Measurements from ENCODE around the gene SH2D3C.

GRCh38 chr9:127710204-127710783 is 68.2 kb downstream of the SH2D3C start:
- TF ChIP-seq EZH2 (IDR thresholded peaks at IDR 0.05; ENCODE audit: low read depth), result no peak
- no peak for TF ChIP-seq CTCF (conservative IDR thresholded peaks at IDR 0.05)
